ENCODE measurements around the gene JPT2.

Gene JPT2

DNA sequence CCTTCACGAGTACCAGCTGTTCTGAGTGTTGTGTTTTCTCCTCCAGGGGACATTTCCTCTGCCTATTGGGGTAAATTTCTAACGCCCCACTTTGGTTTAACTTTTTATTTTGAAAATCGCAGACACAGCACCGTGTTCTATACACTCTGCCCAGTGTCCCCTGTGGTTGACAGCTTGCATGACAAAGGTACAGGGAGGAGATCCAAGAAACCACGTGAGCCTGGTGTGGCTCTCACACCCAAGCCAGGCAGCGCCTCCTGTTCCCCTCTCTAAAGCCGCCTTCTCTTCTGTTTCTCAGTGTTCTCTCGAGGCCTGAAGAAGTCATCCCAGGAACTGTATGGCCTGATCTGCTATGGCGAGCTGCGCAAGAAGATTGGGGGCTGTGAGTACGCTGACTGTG lies 40.6 kb upstream of the JPT2 start:
- TF ChIP-seq ZNF549 (tag by site-specific recombination; IDR thresholded peaks at IDR 0.05) (no peak), ZNF510 (tag by site-specific recombination; IDR thresholded peaks at IDR 0.05; ENCODE audit: insufficient replicate concordance) (no peak)
- TF ChIP-seq, protein P1, sequence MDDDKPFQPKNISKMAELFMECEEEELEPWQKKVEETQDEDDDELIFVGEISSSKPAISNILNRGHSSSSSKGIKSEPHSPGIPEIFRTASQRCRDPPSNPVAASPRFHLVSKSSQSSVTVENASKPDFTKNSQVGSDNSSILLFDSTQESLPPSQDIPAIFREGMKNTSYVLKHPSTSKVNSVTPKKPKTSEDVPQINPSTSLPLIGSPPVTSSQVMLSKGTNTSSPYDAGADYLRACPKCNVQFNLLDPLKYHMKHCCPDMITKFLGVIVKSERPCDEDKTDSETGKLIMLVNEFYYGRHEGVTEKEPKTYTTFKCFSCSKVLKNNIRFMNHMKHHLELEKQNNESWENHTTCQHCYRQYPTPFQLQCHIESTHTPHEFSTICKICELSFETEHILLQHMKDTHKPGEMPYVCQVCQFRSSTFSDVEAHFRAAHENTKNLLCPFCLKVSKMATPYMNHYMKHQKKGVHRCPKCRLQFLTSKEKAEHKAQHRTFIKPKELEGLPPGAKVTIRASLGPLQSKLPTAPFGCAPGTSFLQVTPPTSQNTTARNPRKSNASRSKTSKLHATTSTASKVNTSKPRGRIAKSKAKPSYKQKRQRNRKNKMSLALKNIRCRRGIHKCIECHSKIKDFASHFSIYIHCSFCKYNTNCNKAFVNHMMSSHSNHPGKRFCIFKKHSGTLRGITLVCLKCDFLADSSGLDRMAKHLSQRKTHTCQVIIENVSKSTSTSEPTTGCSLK (tag by site-specific recombination; IDR thresholded peaks at IDR 0.05) = no peak
- Histone ChIP-seq H3K4me3 (ENCODE audit: low read depth, low read length) (no peak overlapping the region), H3K9me3 (ENCODE audit: control insufficient read depth, insufficient read depth, low read depth, low read length) (no peaks in the 10 kb centered on the region), H3K36me3 (ENCODE audit: control insufficient read depth in 2 of 2, insufficient read depth in 1 of 2, low read length in 2 of 2) (peaks cover 8 to 96% of the 10 kb centered on the region in 2 experiments; a peak in 2 of 3 replicates), H3K4me1 (ENCODE audit: control insufficient read depth, insufficient read depth, low read length) (no peaks in the 10 kb centered on the region), H3K27ac (ENCODE audit: extremely low read depth, low read depth, low read length) (no peak overlapping the region)
- ChIA-PET POLR2A (interaction anchor here (0.5 to 0.9 kb wide), 2 partner anchors 40 to 134 kb away, joined by 3 to 4 read pairs; partner anchors contain the start of gene JPT2), CTCF (no interaction called here)

DNA sequence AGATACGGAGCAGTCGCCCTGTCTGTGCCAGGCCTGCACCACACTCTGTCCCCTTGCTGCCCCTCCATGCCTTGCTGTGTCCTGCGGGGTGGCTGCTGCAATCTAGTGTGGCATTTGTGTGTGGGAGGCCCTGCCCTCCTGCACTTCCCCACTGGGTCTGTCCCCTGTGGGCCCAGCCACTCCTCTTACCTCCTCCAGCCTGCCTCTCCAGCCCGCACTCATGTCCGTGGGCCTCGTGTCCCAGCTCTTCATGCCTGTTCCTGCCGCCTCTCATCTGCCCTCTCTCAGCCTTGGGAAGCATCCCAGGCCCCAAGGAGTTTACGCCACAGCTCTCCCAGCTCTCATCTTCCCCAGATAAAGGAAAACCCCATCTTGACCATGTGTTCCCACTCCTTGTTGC lies 39.3 kb upstream of the JPT2 start:
- ChIA-PET POLR2A (no interaction called here), CTCF (no interaction called here)
- no peak overlapping the region for H3K27ac ChIP-seq (ENCODE audit: extremely low read depth, low read depth, low read length)
- H3K36me3 ChIP-seq (ENCODE audit: control insufficient read depth in 2 of 2, insufficient read depth in 1 of 2, low read length in 2 of 2) = peaks cover 11 to 96% of the 10 kb centered on the region in 2 experiments; a peak in 2 of 3 replicates
- TF ChIP-seq EGR2 (tag by site-specific recombination; IDR thresholded peaks at IDR 0.05; ENCODE audit: low read depth) (peak; percentile 74), ZFHX2 (tag by site-specific recombination; conservative IDR thresholded peaks at IDR 0.05) (peak; percentile 70), ZNF837 (tag by site-specific recombination; IDR thresholded peaks at IDR 0.05) (no peak), ZBTB48 (tag by site-specific recombination; IDR thresholded peaks at IDR 0.05) (no peak), ZNF623 (tag by site-specific recombination; IDR thresholded peaks at IDR 0.05) (no peak)
- TF ChIP-seq, protein P2, sequence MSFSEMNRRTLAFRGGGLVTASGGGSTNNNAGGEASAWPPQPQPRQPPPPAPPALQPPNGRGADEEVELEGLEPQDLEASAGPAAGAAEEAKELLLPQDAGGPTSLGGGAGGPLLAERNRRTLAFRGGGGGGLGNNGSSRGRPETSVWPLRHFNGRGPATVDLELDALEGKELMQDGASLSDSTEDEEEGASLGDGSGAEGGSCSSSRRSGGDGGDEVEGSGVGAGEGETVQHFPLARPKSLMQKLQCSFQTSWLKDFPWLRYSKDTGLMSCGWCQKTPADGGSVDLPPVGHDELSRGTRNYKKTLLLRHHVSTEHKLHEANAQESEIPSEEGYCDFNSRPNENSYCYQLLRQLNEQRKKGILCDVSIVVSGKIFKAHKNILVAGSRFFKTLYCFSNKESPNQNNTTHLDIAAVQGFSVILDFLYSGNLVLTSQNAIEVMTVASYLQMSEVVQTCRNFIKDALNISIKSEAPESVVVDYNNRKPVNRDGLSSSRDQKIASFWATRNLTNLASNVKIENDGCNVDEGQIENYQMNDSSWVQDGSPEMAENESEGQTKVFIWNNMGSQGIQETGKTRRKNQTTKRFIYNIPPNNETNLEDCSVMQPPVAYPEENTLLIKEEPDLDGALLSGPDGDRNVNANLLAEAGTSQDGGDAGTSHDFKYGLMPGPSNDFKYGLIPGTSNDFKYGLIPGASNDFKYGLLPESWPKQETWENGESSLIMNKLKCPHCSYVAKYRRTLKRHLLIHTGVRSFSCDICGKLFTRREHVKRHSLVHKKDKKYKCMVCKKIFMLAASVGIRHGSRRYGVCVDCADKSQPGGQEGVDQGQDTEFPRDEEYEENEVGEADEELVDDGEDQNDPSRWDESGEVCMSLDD (tag by site-specific recombination; IDR thresholded peaks at IDR 0.05) = no peak
- H3K4me3 ChIP-seq (ENCODE audit: low read depth, low read length) = no peak overlapping the region
- H3K4me1 ChIP-seq (ENCODE audit: control insufficient read depth, insufficient read depth, low read length) = no peaks in the 10 kb centered on the region
- no peaks in the 10 kb centered on the region for H3K9me3 ChIP-seq (ENCODE audit: control insufficient read depth, insufficient read depth, low read depth, low read length)

DNA sequence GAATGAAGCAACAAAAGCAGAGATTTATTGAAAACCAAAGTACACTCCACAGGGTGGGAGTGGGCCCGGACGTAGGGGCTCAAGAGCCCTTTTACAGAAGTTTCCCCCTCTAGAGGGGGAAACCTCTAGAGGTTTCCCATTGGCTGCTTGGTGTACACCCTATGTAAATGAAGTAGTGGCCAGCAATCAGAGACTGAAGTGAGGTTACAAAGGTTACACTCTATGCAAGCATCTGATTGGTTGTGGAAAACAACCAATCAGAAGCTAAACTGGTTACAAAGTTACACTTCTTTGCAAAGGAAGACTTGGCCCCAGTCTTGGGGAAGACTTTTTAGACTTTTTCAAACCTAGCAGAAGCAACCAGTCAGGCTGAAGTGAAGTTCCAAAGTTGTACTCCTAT lies 38.8 kb upstream of the JPT2 start:
- ChIA-PET CTCF (no interaction called here), POLR2A (no interaction called here)
- Histone ChIP-seq H3K4me1 (ENCODE audit: control insufficient read depth, insufficient read depth, low read length) (no peaks in the 10 kb centered on the region), H3K27ac (ENCODE audit: extremely low read depth, low read depth, low read length) (no peak overlapping the region), H3K4me3 (ENCODE audit: low read depth, low read length) (no peak overlapping the region), H3K36me3 (ENCODE audit: control insufficient read depth in 2 of 2, insufficient read depth in 1 of 2, low read length in 2 of 2) (peaks cover 11 to 96% of the 10 kb centered on the region in 2 experiments; a peak in 2 of 3 replicates), H3K9me3 (ENCODE audit: control insufficient read depth, insufficient read depth, low read depth, low read length) (no peaks in the 10 kb centered on the region)
- TF ChIP-seq ZNF670 (tag by site-specific recombination; IDR thresholded peaks at IDR 0.05; ENCODE audit: low read depth) = no peak
- TF ChIP-seq ZNF792 (tag by site-specific recombination; IDR thresholded peaks at IDR 0.05) = no peak
- TF ChIP-seq, protein P3, sequence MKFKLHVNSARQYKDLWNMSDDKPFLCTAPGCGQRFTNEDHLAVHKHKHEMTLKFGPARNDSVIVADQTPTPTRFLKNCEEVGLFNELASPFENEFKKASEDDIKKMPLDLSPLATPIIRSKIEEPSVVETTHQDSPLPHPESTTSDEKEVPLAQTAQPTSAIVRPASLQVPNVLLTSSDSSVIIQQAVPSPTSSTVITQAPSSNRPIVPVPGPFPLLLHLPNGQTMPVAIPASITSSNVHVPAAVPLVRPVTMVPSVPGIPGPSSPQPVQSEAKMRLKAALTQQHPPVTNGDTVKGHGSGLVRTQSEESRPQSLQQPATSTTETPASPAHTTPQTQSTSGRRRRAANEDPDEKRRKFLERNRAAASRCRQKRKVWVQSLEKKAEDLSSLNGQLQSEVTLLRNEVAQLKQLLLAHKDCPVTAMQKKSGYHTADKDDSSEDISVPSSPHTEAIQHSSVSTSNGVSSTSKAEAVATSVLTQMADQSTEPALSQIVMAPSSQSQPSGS (tag by site-specific recombination; IDR thresholded peaks at IDR 0.05; ENCODE audit: low read depth) = no peak
- TF ChIP-seq, protein P4, sequence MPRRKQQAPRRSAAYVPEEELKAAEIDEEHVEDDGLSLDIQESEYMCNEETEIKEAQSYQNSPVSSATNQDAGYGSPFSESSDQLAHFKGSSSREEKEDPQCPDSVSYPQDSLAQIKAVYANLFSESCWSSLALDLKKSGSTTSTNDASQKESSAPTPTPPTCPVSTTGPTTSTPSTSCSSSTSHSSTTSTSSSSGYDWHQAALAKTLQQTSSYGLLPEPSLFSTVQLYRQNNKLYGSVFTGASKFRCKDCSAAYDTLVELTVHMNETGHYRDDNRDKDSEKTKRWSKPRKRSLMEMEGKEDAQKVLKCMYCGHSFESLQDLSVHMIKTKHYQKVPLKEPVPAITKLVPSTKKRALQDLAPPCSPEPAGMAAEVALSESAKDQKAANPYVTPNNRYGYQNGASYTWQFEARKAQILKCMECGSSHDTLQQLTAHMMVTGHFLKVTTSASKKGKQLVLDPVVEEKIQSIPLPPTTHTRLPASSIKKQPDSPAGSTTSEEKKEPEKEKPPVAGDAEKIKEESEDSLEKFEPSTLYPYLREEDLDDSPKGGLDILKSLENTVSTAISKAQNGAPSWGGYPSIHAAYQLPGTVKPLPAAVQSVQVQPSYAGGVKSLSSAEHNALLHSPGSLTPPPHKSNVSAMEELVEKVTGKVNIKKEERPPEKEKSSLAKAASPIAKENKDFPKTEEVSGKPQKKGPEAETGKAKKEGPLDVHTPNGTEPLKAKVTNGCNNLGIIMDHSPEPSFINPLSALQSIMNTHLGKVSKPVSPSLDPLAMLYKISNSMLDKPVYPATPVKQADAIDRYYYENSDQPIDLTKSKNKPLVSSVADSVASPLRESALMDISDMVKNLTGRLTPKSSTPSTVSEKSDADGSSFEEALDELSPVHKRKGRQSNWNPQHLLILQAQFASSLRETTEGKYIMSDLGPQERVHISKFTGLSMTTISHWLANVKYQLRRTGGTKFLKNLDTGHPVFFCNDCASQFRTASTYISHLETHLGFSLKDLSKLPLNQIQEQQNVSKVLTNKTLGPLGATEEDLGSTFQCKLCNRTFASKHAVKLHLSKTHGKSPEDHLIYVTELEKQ (tag by site-specific recombination; IDR thresholded peaks at IDR 0.05; ENCODE audit: borderline replicate concordance) = no peak
- no peak for TF ChIP-seq KLF8 (tag by site-specific recombination; IDR thresholded peaks at IDR 0.05)
- TF ChIP-seq KLF1 (tag by site-specific recombination; IDR thresholded peaks at IDR 0.05) = no peak
- no peak for TF ChIP-seq ZNF555 (tag by site-specific recombination; conservative IDR thresholded peaks at IDR 0.05)
- TF ChIP-seq, protein P5, sequence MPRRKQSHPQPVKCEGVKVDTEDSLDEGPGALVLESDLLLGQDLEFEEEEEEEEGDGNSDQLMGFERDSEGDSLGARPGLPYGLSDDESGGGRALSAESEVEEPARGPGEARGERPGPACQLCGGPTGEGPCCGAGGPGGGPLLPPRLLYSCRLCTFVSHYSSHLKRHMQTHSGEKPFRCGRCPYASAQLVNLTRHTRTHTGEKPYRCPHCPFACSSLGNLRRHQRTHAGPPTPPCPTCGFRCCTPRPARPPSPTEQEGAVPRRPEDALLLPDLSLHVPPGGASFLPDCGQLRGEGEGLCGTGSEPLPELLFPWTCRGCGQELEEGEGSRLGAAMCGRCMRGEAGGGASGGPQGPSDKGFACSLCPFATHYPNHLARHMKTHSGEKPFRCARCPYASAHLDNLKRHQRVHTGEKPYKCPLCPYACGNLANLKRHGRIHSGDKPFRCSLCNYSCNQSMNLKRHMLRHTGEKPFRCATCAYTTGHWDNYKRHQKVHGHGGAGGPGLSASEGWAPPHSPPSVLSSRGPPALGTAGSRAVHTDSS (tag by site-specific recombination; IDR thresholded peaks at IDR 0.05) = no peak
